Measurements from ENCODE around the gene SLC25A3.

- TF ChIP-seq CTCF (optimal IDR thresholded peaks at IDR 0.05 in 1 of 3, IDR thresholded peaks at IDR 0.05 in 1 of 3, conservative IDR thresholded peaks at IDR 0.05 in 1 of 3; ENCODE audit: extremely low read depth in 1 of 3, insufficient read depth in 2 of 3, low read length in 3 of 3): peak in 2 of 3 experiments; percentile 7 to 10
- TF ChIP-seq EZH2 (IDR thresholded peaks at IDR 0.05; ENCODE audit: low read length): no peak
These were observed 53.0 kb downstream of the SLC25A3 start for GRCh38 chr12:98646294-98647090.
